ENCODE measurements around the gene CFAP70. TPM values are rescaled to one million over a fixed set of nuclear protein-coding genes. Genes with fewer than 3 reads are reported as not detected.
"Not testable (repeated sequence)": the region's sequence is repeated elsewhere in the genome, so short reads cannot be mapped to it uniquely, and the experiment has no call there.

The CFAP70 gene
- total RNA-seq, result 1.6 TPM

- Histone ChIP-seq H3K36me3 (ENCODE audit: control insufficient read depth in 3 of 3, insufficient read depth in 3 of 3, low read length in 3 of 3) (peaks cover 0 to 3% (median 0%) of the 10 kb centered on the region in 3 donors), H3K9ac (ENCODE audit: low read depth in 1 of 3, low read length in 3 of 3) (peak within 1 kb of the TSS; percentile 84 to 89 (median 87)), H3K4me1 (ENCODE audit: control insufficient read depth in 3 of 3, insufficient read depth in 3 of 3, low read length in 3 of 3) (peaks cover 6 to 13% (median 6%) of the 10 kb centered on the region in 3 donors), H3K27ac (ENCODE audit: low read depth, low read length) (no peak within 1 kb of the TSS), H3K27me3 (ENCODE audit: control insufficient read depth in 3 of 3, insufficient read depth in 3 of 3, low read length in 3 of 3) (no peaks in the 10 kb centered on the region), H3K9me3 (ENCODE audit: control insufficient read depth in 3 of 3, low read length in 3 of 3) (no peaks in the 10 kb centered on the region), H3K4me3 (ENCODE audit: low read length in 3 of 3) (peak within 1 kb of the TSS; percentile 88 to 92 (median 91))
Observed at GRCh38 chr10:73358331-73359279, at the start of gene CFAP70. CFAP70 (minus strand) TSS chr10:73358864; CDS start chr10:73354796, 4,068 bp downstream.

GRCh38 chr10:73408061-73408460 lies 49.4 kb upstream of the CFAP70 start:
- no peak overlapping the region for H3K9ac ChIP-seq (ENCODE audit: low read depth in 1 of 3, low read length in 3 of 3)
- H3K36me3 ChIP-seq (ENCODE audit: control insufficient read depth in 3 of 3, insufficient read depth in 3 of 3, low read length in 3 of 3), result peaks cover 0 to 2% (median 0%) of the 10 kb centered on the region in 3 donors
- H3K27me3 ChIP-seq (ENCODE audit: control insufficient read depth in 3 of 3, insufficient read depth in 3 of 3, low read length in 3 of 3), result no peaks in the 10 kb centered on the region
- no peak overlapping the region for H3K27ac ChIP-seq (ENCODE audit: low read depth, low read length)
- no peaks in the 10 kb centered on the region for H3K9me3 ChIP-seq (ENCODE audit: control insufficient read depth in 3 of 3, low read length in 3 of 3)
- no peak overlapping the region for H3K4me3 ChIP-seq (ENCODE audit: low read length in 3 of 3)
- peaks cover 11 to 20% (median 11%) of the 10 kb centered on the region in 3 donors for H3K4me1 ChIP-seq (ENCODE audit: control insufficient read depth in 3 of 3, insufficient read depth in 3 of 3, low read length in 3 of 3)

GRCh38 chr10:73407495-73407894 lies 48.8 kb upstream of the CFAP70 start:
- H3K36me3 ChIP-seq (ENCODE audit: control insufficient read depth in 3 of 3, insufficient read depth in 3 of 3, low read length in 3 of 3), result peaks cover 0 to 2% (median 0%) of the 10 kb centered on the region in 3 donors
- no peak overlapping the region for H3K9ac ChIP-seq (ENCODE audit: low read depth in 1 of 3, low read length in 3 of 3)
- H3K4me1 ChIP-seq (ENCODE audit: control insufficient read depth in 3 of 3, insufficient read depth in 3 of 3, low read length in 3 of 3), result peaks cover 6 to 16% (median 8%) of the 10 kb centered on the region in 3 donors
- no peak overlapping the region for H3K4me3 ChIP-seq (ENCODE audit: low read length in 3 of 3)
- H3K27me3 ChIP-seq (ENCODE audit: control insufficient read depth in 3 of 3, insufficient read depth in 3 of 3, low read length in 3 of 3), result no peaks in the 10 kb centered on the region
- no peaks in the 10 kb centered on the region for H3K9me3 ChIP-seq (ENCODE audit: control insufficient read depth in 3 of 3, low read length in 3 of 3)
- no peak overlapping the region for H3K27ac ChIP-seq (ENCODE audit: low read depth, low read length)

- no peak overlapping the region for H3K9ac ChIP-seq (ENCODE audit: low read depth in 1 of 3, low read length in 3 of 3)
- H3K36me3 ChIP-seq (ENCODE audit: control insufficient read depth in 3 of 3, insufficient read depth in 3 of 3, low read length in 3 of 3), result peaks cover 0 to 2% (median 0%) of the 10 kb centered on the region in 3 donors
- H3K27me3 ChIP-seq (ENCODE audit: control insufficient read depth in 3 of 3, insufficient read depth in 3 of 3, low read length in 3 of 3), result no peaks in the 10 kb centered on the region
- H3K4me3 ChIP-seq (ENCODE audit: low read length in 3 of 3), result no peak overlapping the region
- no peaks in the 10 kb centered on the region for H3K9me3 ChIP-seq (ENCODE audit: control insufficient read depth in 3 of 3, low read length in 3 of 3)
- H3K4me1 ChIP-seq (ENCODE audit: control insufficient read depth in 3 of 3, insufficient read depth in 3 of 3, low read length in 3 of 3), result peaks cover 6 to 14% (median 8%) of the 10 kb centered on the region in 3 donors
- no peak overlapping the region for H3K27ac ChIP-seq (ENCODE audit: low read depth, low read length)
Observed at GRCh38 chr10:73406846-73407245, 48.2 kb upstream of the CFAP70 start.

- Histone ChIP-seq H3K9me3 (ENCODE audit: control insufficient read depth in 3 of 3, low read length in 3 of 3) (no peaks in the 10 kb centered on the region), H3K4me1 (ENCODE audit: control insufficient read depth in 3 of 3, insufficient read depth in 3 of 3, low read length in 3 of 3) (peaks cover 4 to 14% (median 9%) of the 10 kb centered on the region in 3 donors), H3K36me3 (ENCODE audit: control insufficient read depth in 3 of 3, insufficient read depth in 3 of 3, low read length in 3 of 3) (peaks cover 0 to 2% (median 0%) of the 10 kb centered on the region in 3 donors), H3K27ac (ENCODE audit: low read depth, low read length) (no peak overlapping the region), H3K4me3 (ENCODE audit: low read length in 3 of 3) (no peak overlapping the region), H3K27me3 (ENCODE audit: control insufficient read depth in 3 of 3, insufficient read depth in 3 of 3, low read length in 3 of 3) (no peaks in the 10 kb centered on the region), H3K9ac (ENCODE audit: low read depth in 1 of 3, low read length in 3 of 3) (no peak overlapping the region)
Observed at GRCh38 chr10:73405556-73405955, 46.9 kb upstream of the CFAP70 start.

- Histone ChIP-seq H3K27me3 (ENCODE audit: control insufficient read depth in 3 of 3, insufficient read depth in 3 of 3, low read length in 3 of 3) (no peaks in the 10 kb centered on the region), H3K27ac (ENCODE audit: low read depth, low read length) (no peak overlapping the region), H3K4me3 (ENCODE audit: low read length in 3 of 3) (no peak overlapping the region), H3K4me1 (ENCODE audit: control insufficient read depth in 3 of 3, insufficient read depth in 3 of 3, low read length in 3 of 3) (peaks cover 4 to 15% (median 13%) of the 10 kb centered on the region in 3 donors), H3K36me3 (ENCODE audit: control insufficient read depth in 3 of 3, insufficient read depth in 3 of 3, low read length in 3 of 3) (peaks cover 0 to 5% (median 0%) of the 10 kb centered on the region in 3 donors), H3K9ac (ENCODE audit: low read depth in 1 of 3, low read length in 3 of 3) (no peak overlapping the region), H3K9me3 (ENCODE audit: control insufficient read depth in 3 of 3, low read length in 3 of 3) (no peaks in the 10 kb centered on the region)
Observed at GRCh38 chr10:73404690-73405089, 46.0 kb upstream of the CFAP70 start.

- H3K9ac ChIP-seq (ENCODE audit: low read depth in 1 of 3, low read length in 3 of 3), result no peak overlapping the region
- H3K27me3 ChIP-seq (ENCODE audit: control insufficient read depth in 3 of 3, insufficient read depth in 3 of 3, low read length in 3 of 3), result no peaks in the 10 kb centered on the region
- H3K9me3 ChIP-seq (ENCODE audit: control insufficient read depth in 3 of 3, low read length in 3 of 3), result no peaks in the 10 kb centered on the region
- peaks cover 4 to 18% (median 10%) of the 10 kb centered on the region in 3 donors for H3K4me1 ChIP-seq (ENCODE audit: control insufficient read depth in 3 of 3, insufficient read depth in 3 of 3, low read length in 3 of 3)
- no peak overlapping the region for H3K27ac ChIP-seq (ENCODE audit: low read depth, low read length)
- H3K36me3 ChIP-seq (ENCODE audit: control insufficient read depth in 3 of 3, insufficient read depth in 3 of 3, low read length in 3 of 3), result peaks cover 3 to 21% (median 15%) of the 10 kb centered on the region in 3 donors
- no peak overlapping the region for H3K4me3 ChIP-seq (ENCODE audit: low read length in 3 of 3)
Observed at GRCh38 chr10:73401636-73402035, 43.0 kb upstream of the CFAP70 start.

- no peaks in the 10 kb centered on the region for H3K9me3 ChIP-seq (ENCODE audit: control insufficient read depth in 3 of 3, low read length in 3 of 3)
- H3K4me3 ChIP-seq (ENCODE audit: low read length in 3 of 3), result no peak overlapping the region
- H3K36me3 ChIP-seq (ENCODE audit: control insufficient read depth in 3 of 3, insufficient read depth in 3 of 3, low read length in 3 of 3), result peaks cover 6 to 36% (median 35%) of the 10 kb centered on the region in 3 donors
- no peaks in the 10 kb centered on the region for H3K27me3 ChIP-seq (ENCODE audit: control insufficient read depth in 3 of 3, insufficient read depth in 3 of 3, low read length in 3 of 3)
- no peak overlapping the region for H3K9ac ChIP-seq (ENCODE audit: low read depth in 1 of 3, low read length in 3 of 3)
- H3K4me1 ChIP-seq (ENCODE audit: control insufficient read depth in 3 of 3, insufficient read depth in 3 of 3, low read length in 3 of 3), result peaks cover 4 to 18% (median 6%) of the 10 kb centered on the region in 3 donors
- no peak overlapping the region for H3K27ac ChIP-seq (ENCODE audit: low read depth, low read length)
Observed at GRCh38 chr10:73399063-73399462, 40.4 kb upstream of the CFAP70 start.

- Histone ChIP-seq H3K9me3 (ENCODE audit: control insufficient read depth in 3 of 3, low read length in 3 of 3) (no peaks in the 10 kb centered on the region), H3K36me3 (ENCODE audit: control insufficient read depth in 3 of 3, insufficient read depth in 3 of 3, low read length in 3 of 3) (peaks cover 6 to 36% (median 35%) of the 10 kb centered on the region in 3 donors), H3K27me3 (ENCODE audit: control insufficient read depth in 3 of 3, insufficient read depth in 3 of 3, low read length in 3 of 3) (no peaks in the 10 kb centered on the region), H3K27ac (ENCODE audit: low read depth, low read length) (no peak overlapping the region), H3K4me3 (ENCODE audit: low read length in 3 of 3) (no peak overlapping the region), H3K4me1 (ENCODE audit: control insufficient read depth in 3 of 3, insufficient read depth in 3 of 3, low read length in 3 of 3) (peaks cover 0 to 11% (median 6%) of the 10 kb centered on the region in 3 donors), H3K9ac (ENCODE audit: low read depth in 1 of 3, low read length in 3 of 3) (no peak overlapping the region)
Observed at GRCh38 chr10:73398024-73398423, 39.4 kb upstream of the CFAP70 start.

GRCh38 chr10:73394325-73394724 lies 35.7 kb upstream of the CFAP70 start:
- not testable (repeated sequence) for H3K27ac ChIP-seq (ENCODE audit: low read depth, low read length); H3K27me3 ChIP-seq (ENCODE audit: control insufficient read depth in 3 of 3, insufficient read depth in 3 of 3, low read length in 3 of 3); H3K4me1 ChIP-seq (ENCODE audit: control insufficient read depth in 3 of 3, insufficient read depth in 3 of 3, low read length in 3 of 3); H3K9ac ChIP-seq (ENCODE audit: low read depth in 1 of 3, low read length in 3 of 3); H3K4me3 ChIP-seq (ENCODE audit: low read length in 3 of 3); H3K9me3 ChIP-seq (ENCODE audit: control insufficient read depth in 3 of 3, low read length in 3 of 3)
- H3K36me3 ChIP-seq (ENCODE audit: control insufficient read depth in 3 of 3, insufficient read depth in 3 of 3, low read length in 3 of 3), result peaks cover 11 to 51% (median 38%) of the 10 kb centered on the region in 3 donors
